MM.1S (cell line): ENCODE results near the gene GTF3C4.

Experiments
- EZH2 ChIP-seq: fragments of 300-600 bp; sonication (generic); optimal IDR thresholded peaks from 2 replicates; pipeline ENCODE3; 2017; ENCODE audit warnings: low read depth, mild to moderate bottlenecking, antibody characterized with exemption, low read length, mixed read lengths
- TF ChIP-seq, protein P1 (sequence below): fragments of 300-600 bp; sonication (generic); IDR thresholded peaks from 2 replicates; pipeline ENCODE4 v1.5.1; 2016; ENCODE audit warnings: antibody characterized with exemption, low read length, mixed read lengths

DNA sequence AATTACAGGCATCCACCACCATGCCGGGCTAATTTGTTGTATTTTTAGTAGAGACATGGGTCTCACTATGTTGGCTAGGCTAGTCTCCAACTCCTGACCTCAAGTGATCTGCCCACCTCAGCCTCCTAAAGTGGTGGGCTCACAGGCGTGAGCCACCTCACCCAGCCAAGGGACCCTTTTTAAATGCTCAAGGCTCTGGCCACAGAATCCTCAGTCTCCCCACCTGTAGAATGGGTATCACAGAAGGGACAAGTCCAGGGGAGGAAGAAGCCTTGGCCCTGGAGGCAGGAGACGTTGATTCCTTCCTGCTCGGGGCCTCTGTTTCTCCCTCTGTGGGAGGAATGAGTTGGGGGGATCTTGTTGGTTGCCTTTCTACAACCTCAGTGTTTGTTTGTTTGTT is 45.7 kb downstream of the GTF3C4 start:
- TF ChIP-seq, protein P1, sequence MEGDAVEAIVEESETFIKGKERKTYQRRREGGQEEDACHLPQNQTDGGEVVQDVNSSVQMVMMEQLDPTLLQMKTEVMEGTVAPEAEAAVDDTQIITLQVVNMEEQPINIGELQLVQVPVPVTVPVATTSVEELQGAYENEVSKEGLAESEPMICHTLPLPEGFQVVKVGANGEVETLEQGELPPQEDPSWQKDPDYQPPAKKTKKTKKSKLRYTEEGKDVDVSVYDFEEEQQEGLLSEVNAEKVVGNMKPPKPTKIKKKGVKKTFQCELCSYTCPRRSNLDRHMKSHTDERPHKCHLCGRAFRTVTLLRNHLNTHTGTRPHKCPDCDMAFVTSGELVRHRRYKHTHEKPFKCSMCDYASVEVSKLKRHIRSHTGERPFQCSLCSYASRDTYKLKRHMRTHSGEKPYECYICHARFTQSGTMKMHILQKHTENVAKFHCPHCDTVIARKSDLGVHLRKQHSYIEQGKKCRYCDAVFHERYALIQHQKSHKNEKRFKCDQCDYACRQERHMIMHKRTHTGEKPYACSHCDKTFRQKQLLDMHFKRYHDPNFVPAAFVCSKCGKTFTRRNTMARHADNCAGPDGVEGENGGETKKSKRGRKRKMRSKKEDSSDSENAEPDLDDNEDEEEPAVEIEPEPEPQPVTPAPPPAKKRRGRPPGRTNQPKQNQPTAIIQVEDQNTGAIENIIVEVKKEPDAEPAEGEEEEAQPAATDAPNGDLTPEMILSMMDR = no peak
- TF ChIP-seq EZH2 = no peak
